Measurements from ENCODE around the gene ARHGEF9. TPM values are rescaled to one million over a fixed set of nuclear protein-coding genes. Genes with fewer than 3 reads are reported as not detected.
A peak's percentile ranks its signal among the peaks of the same experiment; 100 is the strongest.

ARHGEF9 gene
- total and polyA plus RNA-seq, 3 experiments from 2014 or later: 7.1 to 18.3 (median 16.7) TPM

- H3K36me3 Mint-ChIP-seq: no peaks in the 10 kb centered on the region
- POLR2A ChIA-PET: interaction anchor here (1.1 kb wide), 1 partner anchor 9 kb away, joined by 4 read pairs; no protein-coding TSS in a partner anchor
- H3K9me3 Mint-ChIP-seq: no peaks in the 10 kb centered on the region
- Histone ChIP-seq H3K4me1 (ENCODE audit: insufficient read depth, low read length) (peaks cover 12% of the 10 kb centered on the region), H3K27ac (ENCODE audit: low read depth, low read length) (no peak overlapping the region), H3K27me3 (ENCODE audit: insufficient read depth, low read length, poor library complexity, severe bottlenecking) (no peaks in the 10 kb centered on the region), H3K9me3 (ENCODE audit: low read length) (no peaks in the 10 kb centered on the region), H3K4me3 (ENCODE audit: low read length) (no peak overlapping the region), H3K36me3 (ENCODE audit: insufficient read depth, low read length) (no peaks in the 10 kb centered on the region)
- H3K4me3 Mint-ChIP-seq: peak overlapping the region in 6 of 7 donors; percentile 1 to 49 (median 22)
- H3K27me3 Mint-ChIP-seq: peaks cover 0 to 2% of the 10 kb centered on the region in 2 donors
- CTCF ChIA-PET: no interaction called here
- peak overlapping the region; percentile 0 to 90 (median 68) for H3K27ac Mint-ChIP-seq
- peak in 4 of 5 donors; percentile 19 to 54 (median 39) for DNase-seq
- H3K4me1 Mint-ChIP-seq: peaks cover 40 to 82% (median 41%) of the 10 kb centered on the region in 3 donors
Observed at GRCh38 chrX:63746278-63746677, 38.7 kb downstream of the ARHGEF9 start.

DNA sequence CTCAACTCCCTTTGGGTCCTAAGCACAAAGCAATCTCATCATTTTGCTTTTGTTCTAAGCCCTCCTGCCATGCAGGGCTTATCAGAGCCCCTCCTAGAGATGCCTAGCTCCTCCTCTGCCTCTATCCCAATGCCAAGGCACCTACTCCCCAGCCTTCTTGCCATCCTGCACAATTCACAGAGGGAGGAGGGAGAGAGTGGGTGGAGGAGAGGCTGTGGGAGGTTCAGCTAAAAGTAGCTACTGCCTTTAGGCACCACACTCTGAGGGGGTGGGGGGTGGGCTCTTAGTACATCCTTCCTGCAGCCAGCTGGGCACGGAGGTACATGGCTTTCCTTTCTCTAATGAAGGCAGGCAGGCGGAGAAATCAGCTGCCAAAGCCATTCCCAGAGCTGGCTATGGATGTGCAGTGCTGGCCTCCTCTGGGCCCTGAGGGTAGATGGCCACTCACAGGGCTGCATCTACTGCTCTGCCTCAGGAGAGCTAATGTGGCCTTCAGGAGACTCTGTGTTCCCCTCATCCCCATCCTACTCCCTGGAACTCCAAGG is 40.1 kb downstream of the ARHGEF9 start:
- H3K4me1 ChIP-seq (ENCODE audit: insufficient read depth, low read length): peaks cover 12% of the 10 kb centered on the region
- H3K4me3 ChIP-seq (ENCODE audit: low read length): no peak overlapping the region
- no peaks in the 10 kb centered on the region for H3K36me3 ChIP-seq (ENCODE audit: insufficient read depth, low read length)
- Mint-ChIP-seq H3K4me1 (peaks cover 39 to 80% (median 40%) of the 10 kb centered on the region in 3 donors), H3K27ac (peak overlapping the region in 5 of 8 donors; percentile 20 to 74 (median 45)), H3K9me3 (no peaks in the 10 kb centered on the region), H3K27me3 (no peaks in the 10 kb centered on the region), H3K36me3 (no peaks in the 10 kb centered on the region), H3K4me3 (peak overlapping the region in 1 of 7 donors; percentile 10)
- DNase-seq: no peak
- POLR2A ChIA-PET: no interaction called here
- CTCF ChIA-PET: interaction anchor here (1.0 kb wide), 1 partner anchor 16 kb away, joined by 3 read pairs; no protein-coding TSS in a partner anchor
- H3K27me3 ChIP-seq (ENCODE audit: insufficient read depth, low read length, poor library complexity, severe bottlenecking): no peaks in the 10 kb centered on the region
- H3K27ac ChIP-seq (ENCODE audit: low read depth, low read length): no peak overlapping the region
- no peaks in the 10 kb centered on the region for H3K9me3 ChIP-seq (ENCODE audit: low read length)

DNA sequence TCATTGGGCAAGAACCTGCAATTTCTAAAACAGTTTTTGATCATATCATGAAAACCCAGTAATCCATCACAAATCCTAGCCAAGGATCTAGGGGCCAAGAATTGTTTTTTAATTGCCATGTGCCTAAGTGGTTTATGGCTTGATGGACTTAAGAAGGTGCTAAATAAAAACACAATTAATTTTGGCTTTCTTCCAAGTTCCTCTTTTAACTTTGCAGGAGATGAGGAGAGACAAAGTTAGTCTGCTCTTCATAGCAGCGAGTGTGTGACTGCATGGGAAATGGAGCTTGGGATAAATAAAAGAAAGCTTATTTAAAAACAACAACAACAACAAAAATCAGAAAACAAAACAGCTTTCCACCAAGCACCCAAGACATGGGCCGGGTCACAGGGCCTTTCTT is 41.4 kb downstream of the ARHGEF9 start:
- Mint-ChIP-seq H3K36me3 (no peaks in the 10 kb centered on the region), H3K9me3 (no peaks in the 10 kb centered on the region), H3K4me3 (no peak overlapping the region), H3K27ac (peak overlapping the region in 2 of 8 donors; percentile 38 to 39), H3K4me1 (peaks cover 44 to 81% (median 44%) of the 10 kb centered on the region in 3 donors), H3K27me3 (no peaks in the 10 kb centered on the region)
- Histone ChIP-seq H3K27me3 (ENCODE audit: insufficient read depth, low read length, poor library complexity, severe bottlenecking) (no peaks in the 10 kb centered on the region), H3K36me3 (ENCODE audit: insufficient read depth, low read length) (no peaks in the 10 kb centered on the region), H3K4me3 (ENCODE audit: low read length) (no peak overlapping the region), H3K4me1 (ENCODE audit: insufficient read depth, low read length) (peaks cover 12% of the 10 kb centered on the region), H3K9me3 (ENCODE audit: low read length) (no peaks in the 10 kb centered on the region), H3K27ac (ENCODE audit: low read depth, low read length) (no peak overlapping the region)
- DNase-seq: no peak
- ChIA-PET CTCF (no interaction called here), POLR2A (no interaction called here)

DNA sequence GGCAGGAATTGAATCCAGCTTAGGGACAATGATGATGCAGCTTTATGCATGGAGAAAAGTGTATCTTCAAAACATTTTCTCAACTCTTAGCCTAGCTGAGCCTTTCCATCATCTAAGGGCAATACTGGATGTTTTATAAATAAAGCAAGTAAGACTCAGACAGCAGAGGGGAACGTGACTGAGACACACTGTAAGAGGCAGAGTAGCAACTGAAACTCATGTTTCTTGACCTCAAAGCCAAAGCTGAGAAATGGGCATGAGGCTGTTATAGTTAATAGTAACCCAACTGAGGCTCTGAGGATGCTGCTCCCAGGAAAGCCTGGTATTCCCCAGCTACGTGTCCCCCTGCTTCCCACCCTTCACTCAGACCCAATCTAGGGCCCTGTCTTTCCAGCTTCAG is 44.6 kb downstream of the ARHGEF9 start:
- no peak for DNase-seq
- H3K27ac ChIP-seq (ENCODE audit: low read depth, low read length): no peak overlapping the region
- H3K4me3 Mint-ChIP-seq: no peak overlapping the region
- peak overlapping the region in 2 of 8 donors; percentile 1 to 7 for H3K27ac Mint-ChIP-seq
- H3K9me3 Mint-ChIP-seq: no peaks in the 10 kb centered on the region
- H3K27me3 Mint-ChIP-seq: no peaks in the 10 kb centered on the region
- H3K9me3 ChIP-seq (ENCODE audit: low read length): no peaks in the 10 kb centered on the region
- no peak overlapping the region for H3K4me3 ChIP-seq (ENCODE audit: low read length)
- peaks cover 4% of the 10 kb centered on the region for H3K4me1 ChIP-seq (ENCODE audit: insufficient read depth, low read length)
- ChIA-PET CTCF (no interaction called here), POLR2A (interaction anchor here (0.7 kb wide), 1 partner anchor 15 kb away, joined by 3 read pairs; no protein-coding TSS in a partner anchor)
- no peaks in the 10 kb centered on the region for H3K36me3 ChIP-seq (ENCODE audit: insufficient read depth, low read length)
- peaks cover 20 to 58% (median 25%) of the 10 kb centered on the region in 3 donors for H3K4me1 Mint-ChIP-seq
- no peaks in the 10 kb centered on the region for H3K36me3 Mint-ChIP-seq
- no peaks in the 10 kb centered on the region for H3K27me3 ChIP-seq (ENCODE audit: insufficient read depth, low read length, poor library complexity, severe bottlenecking)

GRCh38 chrX:63739885-63740284 is 45.1 kb downstream of the ARHGEF9 start:
- Histone ChIP-seq H3K4me1 (ENCODE audit: insufficient read depth, low read length) (no peaks in the 10 kb centered on the region), H3K4me3 (ENCODE audit: low read length) (no peak overlapping the region), H3K9me3 (ENCODE audit: low read length) (no peaks in the 10 kb centered on the region), H3K27me3 (ENCODE audit: insufficient read depth, low read length, poor library complexity, severe bottlenecking) (no peaks in the 10 kb centered on the region), H3K27ac (ENCODE audit: low read depth, low read length) (no peak overlapping the region), H3K36me3 (ENCODE audit: insufficient read depth, low read length) (no peaks in the 10 kb centered on the region)
- Mint-ChIP-seq H3K9me3 (no peaks in the 10 kb centered on the region), H3K4me1 (peaks cover 18 to 54% (median 24%) of the 10 kb centered on the region in 3 donors), H3K36me3 (no peaks in the 10 kb centered on the region), H3K27me3 (no peaks in the 10 kb centered on the region), H3K27ac (peak overlapping the region in 2 of 8 donors; percentile 1 to 7), H3K4me3 (no peak overlapping the region)
- POLR2A ChIA-PET: interaction anchor here (0.7 kb wide), 1 partner anchor 15 kb away, joined by 3 read pairs; no protein-coding TSS in a partner anchor
- CTCF ChIA-PET: no interaction called here
- DNase-seq: no peak

- H3K27me3 Mint-ChIP-seq: no peaks in the 10 kb centered on the region
Observed at GRCh38 chrX:63738696-63739095, 46.3 kb downstream of the ARHGEF9 start.

GRCh38 chrX:63737131-63737921 is 47.7 kb downstream of the ARHGEF9 start:
- H3K4me3 Mint-ChIP-seq: no peak overlapping the region
- ChIA-PET CTCF (interaction anchor here (1.8 kb wide), 1 partner anchor 25 kb away, joined by 5 read pairs; no protein-coding TSS in a partner anchor), POLR2A (no interaction called here)
- Histone ChIP-seq H3K27ac (ENCODE audit: low read depth, low read length) (no peak overlapping the region), H3K27me3 (ENCODE audit: insufficient read depth, low read length, poor library complexity, severe bottlenecking) (no peaks in the 10 kb centered on the region), H3K4me3 (ENCODE audit: low read length) (no peak overlapping the region), H3K36me3 (ENCODE audit: insufficient read depth, low read length) (no peaks in the 10 kb centered on the region), H3K9me3 (ENCODE audit: low read length) (no peaks in the 10 kb centered on the region), H3K4me1 (ENCODE audit: insufficient read depth, low read length) (no peaks in the 10 kb centered on the region)
- H3K9me3 Mint-ChIP-seq: no peaks in the 10 kb centered on the region
- H3K27ac Mint-ChIP-seq: no peak overlapping the region
- peaks cover 0 to 3% (median 1%) of the 10 kb centered on the region in 3 donors for H3K36me3 Mint-ChIP-seq
- no peaks in the 10 kb centered on the region for H3K27me3 Mint-ChIP-seq
- no peak for DNase-seq
- peaks cover 7 to 34% (median 9%) of the 10 kb centered on the region in 3 donors for H3K4me1 Mint-ChIP-seq

More at GRCh38 chrX:63738696-63739095, 46.3 kb downstream of the ARHGEF9 start:
- peak overlapping the region in 1 of 7 donors; percentile 51 for H3K4me3 Mint-ChIP-seq
- ChIA-PET POLR2A (no interaction called here), CTCF (no interaction called here)
- H3K36me3 Mint-ChIP-seq: no peaks in the 10 kb centered on the region
- Histone ChIP-seq H3K9me3 (ENCODE audit: low read length) (no peaks in the 10 kb centered on the region), H3K4me3 (ENCODE audit: low read length) (no peak overlapping the region), H3K36me3 (ENCODE audit: insufficient read depth, low read length) (no peaks in the 10 kb centered on the region), H3K4me1 (ENCODE audit: insufficient read depth, low read length) (no peaks in the 10 kb centered on the region), H3K27ac (ENCODE audit: low read depth, low read length) (no peak overlapping the region), H3K27me3 (ENCODE audit: insufficient read depth, low read length, poor library complexity, severe bottlenecking) (no peaks in the 10 kb centered on the region)
- peak overlapping the region in 2 of 8 donors; percentile 55 to 59 for H3K27ac Mint-ChIP-seq
- H3K9me3 Mint-ChIP-seq: no peaks in the 10 kb centered on the region
- DNase-seq: no peak
- peaks cover 12 to 42% (median 14%) of the 10 kb centered on the region in 3 donors for H3K4me1 Mint-ChIP-seq

DNA sequence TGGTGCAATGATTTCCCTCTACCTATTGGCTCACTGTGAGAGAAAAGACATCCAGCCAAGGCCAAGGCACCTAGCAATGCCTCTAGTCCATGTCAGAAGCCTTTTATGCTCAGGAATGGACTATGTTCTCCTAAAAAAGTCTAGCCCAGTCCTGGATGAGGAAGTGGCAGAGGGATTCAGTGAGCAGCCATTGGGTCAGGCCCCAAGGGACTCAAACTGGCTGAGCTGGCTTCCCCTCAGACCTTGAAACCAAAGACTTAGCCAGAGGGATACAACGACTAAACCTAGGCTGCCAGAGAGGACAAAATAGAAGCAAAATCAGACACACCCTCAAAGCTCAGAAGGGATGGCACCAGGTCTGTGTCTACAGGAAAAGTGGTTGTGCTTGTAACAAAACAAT is 49.1 kb downstream of the ARHGEF9 start:
- no peak overlapping the region for H3K4me3 Mint-ChIP-seq
- DNase-seq: no peak
- peaks cover 7 to 22% (median 9%) of the 10 kb centered on the region in 3 donors for H3K4me1 Mint-ChIP-seq
- no peaks in the 10 kb centered on the region for H3K9me3 Mint-ChIP-seq
- no peak overlapping the region for H3K4me3 ChIP-seq (ENCODE audit: low read length)
- CTCF ChIA-PET: interaction anchor here (1.8 kb wide), 1 partner anchor 26 kb away, joined by 5 read pairs; no protein-coding TSS in a partner anchor
- peaks cover 0 to 3% (median 1%) of the 10 kb centered on the region in 3 donors for H3K36me3 Mint-ChIP-seq
- no peaks in the 10 kb centered on the region for H3K27me3 ChIP-seq (ENCODE audit: insufficient read depth, low read length, poor library complexity, severe bottlenecking)
- no peaks in the 10 kb centered on the region for H3K27me3 Mint-ChIP-seq
- no peak overlapping the region for H3K27ac Mint-ChIP-seq
- no peaks in the 10 kb centered on the region for H3K4me1 ChIP-seq (ENCODE audit: insufficient read depth, low read length)
- no peaks in the 10 kb centered on the region for H3K36me3 ChIP-seq (ENCODE audit: insufficient read depth, low read length)
- H3K27ac ChIP-seq (ENCODE audit: low read depth, low read length): no peak overlapping the region
- no peaks in the 10 kb centered on the region for H3K9me3 ChIP-seq (ENCODE audit: low read length)
- POLR2A ChIA-PET: no interaction called here

Data from CD8-positive, alpha-beta memory T cell (primary cell).